ENCODE measurements around the gene RAPGEF4.

RAPGEF4 gene

DNA sequence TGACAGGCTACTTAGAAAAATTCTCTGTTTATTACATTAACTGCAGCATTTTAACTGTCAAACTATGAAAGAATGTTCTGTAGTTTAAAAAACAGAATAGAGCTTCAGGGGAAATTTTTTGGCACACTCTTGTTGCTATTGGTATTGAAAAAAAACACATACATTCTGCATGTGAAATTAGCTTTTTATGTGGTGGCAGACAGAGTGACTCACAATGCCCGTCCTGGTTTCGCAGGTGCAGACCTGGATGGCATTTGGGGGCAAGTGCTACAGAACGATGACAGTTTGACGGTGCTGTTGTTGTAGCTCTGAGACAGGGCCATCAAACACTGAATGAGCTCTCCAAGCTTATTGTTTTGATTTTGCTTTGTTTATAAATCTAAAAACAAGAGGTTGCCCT, 235.0 kb downstream of the RAPGEF4 start:
- DNase-seq (ENCODE audit: low read depth): no peak

GRCh38 chr2:172972005-172972619, 236.5 kb downstream of the RAPGEF4 start:
- DNase-seq (ENCODE audit: low read depth): no peak

GRCh38 chr2:172974762-172975161, 239.1 kb downstream of the RAPGEF4 start:
- DNase-seq (ENCODE audit: low read depth): no peak

DNA sequence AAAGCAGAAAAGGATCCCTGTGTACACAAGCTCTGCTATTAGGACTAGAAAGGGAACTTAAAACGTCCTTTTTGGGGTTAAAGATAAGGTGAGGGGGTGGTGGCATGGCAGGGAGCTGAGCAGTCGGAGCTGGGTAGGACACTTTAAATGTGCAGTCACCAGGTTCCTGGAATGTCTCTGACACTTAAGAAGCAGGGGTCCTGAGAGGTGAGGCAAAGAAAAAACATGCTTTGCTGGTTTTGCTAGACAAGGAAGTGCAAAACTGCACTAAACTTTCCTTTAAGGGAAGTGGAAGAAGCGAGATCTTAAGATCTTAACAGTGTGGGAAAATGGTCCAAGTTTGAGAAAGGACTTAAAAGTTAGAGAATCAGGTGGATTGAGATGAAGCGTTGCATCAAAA, 240.5 kb downstream of the RAPGEF4 start:
- no peak for DNase-seq (ENCODE audit: low read depth)

DNA sequence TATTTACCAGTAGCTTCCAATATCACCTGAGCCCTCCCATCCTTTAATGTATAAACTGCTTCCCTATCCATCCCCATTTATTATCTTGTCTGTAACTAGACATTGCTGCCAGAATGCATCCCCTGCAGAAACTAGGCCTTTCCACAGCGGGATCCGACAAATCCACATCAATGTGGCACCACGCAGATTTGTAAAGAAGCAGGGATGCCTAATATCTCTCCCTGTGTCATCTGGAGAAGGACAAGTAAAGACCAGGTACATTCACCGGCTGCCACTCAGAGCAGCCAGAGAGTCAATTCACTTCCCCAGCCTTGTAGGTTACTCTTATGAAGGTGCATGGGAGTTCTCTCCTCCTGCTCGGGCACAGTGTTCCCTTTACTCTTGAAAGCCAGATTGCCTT, 241.2 kb downstream of the RAPGEF4 start:
- DNase-seq (ENCODE audit: low read depth): no peak

- no peak for DNase-seq (ENCODE audit: low read depth)
Observed at GRCh38 chr2:172977270-172978062, 241.8 kb downstream of the RAPGEF4 start.

DNA sequence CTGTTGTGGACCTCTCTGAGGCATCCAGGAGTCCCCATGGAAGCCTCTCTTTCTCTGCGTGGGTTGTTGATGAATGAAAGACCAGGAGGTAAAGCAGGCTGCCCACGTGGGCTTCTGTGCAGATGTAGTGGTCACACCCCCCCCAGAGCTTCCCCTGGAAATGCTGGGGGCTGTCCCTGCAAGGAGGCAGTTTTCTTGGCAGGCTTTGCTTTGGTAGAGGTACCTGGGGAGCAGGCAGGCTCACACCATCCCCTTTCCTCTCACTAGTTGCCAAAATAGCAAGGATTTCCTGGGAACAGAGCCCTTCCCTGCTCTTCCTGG, 242.4 kb downstream of the RAPGEF4 start:
- no peak for DNase-seq (ENCODE audit: low read depth)

- no peak for DNase-seq (ENCODE audit: low read depth)
Observed at GRCh38 chr2:172985139-172985892, 249.7 kb downstream of the RAPGEF4 start.

DNA sequence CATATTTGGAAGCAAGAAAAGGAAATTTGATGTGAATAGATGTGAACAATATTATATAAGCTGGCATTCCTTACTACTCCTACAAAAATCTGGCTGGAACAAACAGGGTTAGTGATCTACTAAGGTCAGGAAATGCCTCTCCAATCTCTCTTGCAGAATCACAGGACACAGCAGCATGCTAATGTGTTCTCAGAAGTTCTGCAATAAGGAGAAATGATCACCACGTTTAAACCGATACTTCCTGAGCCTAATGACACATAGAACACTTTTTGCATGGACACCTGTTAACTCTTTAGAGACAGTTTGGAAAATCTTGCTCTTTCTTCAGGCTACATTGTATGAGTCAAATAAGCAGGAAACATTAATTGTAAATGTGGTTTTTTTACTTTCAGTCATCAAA, 250.4 kb downstream of the RAPGEF4 start:
- DNase-seq (ENCODE audit: low read depth): no peak

GRCh38 chr2:172988728-172989127, 253.1 kb downstream of the RAPGEF4 start:
- DNase-seq (ENCODE audit: low read depth): no peak

DNA sequence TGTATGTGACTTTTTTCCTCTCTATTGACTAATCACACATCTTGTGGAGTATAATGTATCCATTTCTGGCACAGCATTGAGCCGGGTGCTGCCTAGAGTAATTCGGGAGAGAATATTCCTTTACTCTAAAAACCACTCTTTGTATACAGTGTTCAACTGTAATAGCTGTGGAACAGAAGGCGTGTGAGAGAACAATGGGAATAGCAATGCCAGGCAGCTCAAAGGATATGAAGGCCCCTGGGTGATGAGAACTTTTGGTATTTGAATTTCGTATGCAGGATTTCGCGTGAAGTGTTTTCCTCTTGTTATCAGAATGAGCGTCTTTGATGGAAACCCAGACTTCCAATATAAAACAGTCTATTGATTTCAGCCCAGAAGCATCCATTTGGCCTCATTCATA, 255.4 kb downstream of the RAPGEF4 start:
- DNase-seq (ENCODE audit: low read depth): no peak

DNA sequence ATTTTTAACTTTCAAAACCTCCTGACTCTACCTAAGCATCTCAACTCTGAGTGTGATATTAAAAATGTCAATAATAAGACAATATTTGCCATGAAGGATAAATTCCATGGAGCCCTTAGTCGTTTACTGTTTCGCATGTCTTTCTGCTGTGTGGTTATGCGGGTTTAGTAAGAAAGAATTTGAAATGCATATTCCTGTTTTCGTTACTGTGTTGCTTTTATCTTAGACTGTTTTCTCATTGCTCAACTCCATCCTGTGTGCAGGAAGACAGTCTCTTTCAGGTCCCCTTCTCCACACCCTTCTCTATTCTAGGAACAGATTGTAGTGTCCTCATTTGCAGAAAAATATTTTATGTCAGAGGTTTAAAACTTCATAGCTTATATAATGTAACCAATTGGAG, 257.5 kb downstream of the RAPGEF4 start:
- DNase-seq (ENCODE audit: low read depth): no peak

DNA sequence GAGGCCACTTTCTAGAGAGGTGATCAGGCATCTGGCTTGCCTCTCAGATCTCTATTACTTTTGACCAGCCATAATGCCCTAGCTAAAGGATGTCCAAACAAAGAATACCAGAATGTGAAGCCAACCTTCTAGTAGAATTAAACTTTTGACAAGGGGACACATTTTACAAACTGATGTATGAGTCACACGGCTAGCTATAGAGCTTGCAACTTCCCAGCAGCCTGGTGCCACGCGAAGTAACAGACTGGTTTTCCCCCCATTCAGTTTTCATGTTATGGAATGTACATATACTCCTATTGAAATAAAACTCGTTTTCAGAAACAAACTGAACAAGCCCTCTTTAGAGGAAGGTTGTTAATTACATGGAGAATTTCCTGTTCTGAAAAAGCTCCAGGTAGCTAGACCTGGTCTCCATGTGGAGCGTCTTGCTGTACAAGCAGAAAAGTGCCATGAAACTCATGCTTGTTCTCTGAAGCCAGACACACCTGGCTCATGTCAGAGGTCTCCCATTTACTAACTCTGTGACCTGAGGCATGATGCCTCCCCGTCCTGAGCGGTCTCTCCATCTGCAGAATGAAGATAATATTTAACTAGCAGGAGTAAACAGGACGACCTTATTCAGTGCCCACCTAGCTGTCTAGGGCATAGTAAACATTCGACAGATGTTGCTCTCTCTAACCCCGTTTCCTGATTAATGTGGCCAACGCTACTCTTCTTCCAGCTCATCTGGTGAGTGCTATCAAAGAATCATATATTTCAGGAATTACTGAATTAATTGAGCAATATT, 258.5 kb downstream of the RAPGEF4 start:
- no peak for DNase-seq (ENCODE audit: low read depth)

GRCh38 chr2:172994864-172995263, 259.2 kb downstream of the RAPGEF4 start:
- no peak for DNase-seq (ENCODE audit: low read depth)

- DNase-seq (ENCODE audit: low read depth): peak; percentile 48
Observed at GRCh38 chr2:172995323-172996244, 259.9 kb downstream of the RAPGEF4 start.

DNA sequence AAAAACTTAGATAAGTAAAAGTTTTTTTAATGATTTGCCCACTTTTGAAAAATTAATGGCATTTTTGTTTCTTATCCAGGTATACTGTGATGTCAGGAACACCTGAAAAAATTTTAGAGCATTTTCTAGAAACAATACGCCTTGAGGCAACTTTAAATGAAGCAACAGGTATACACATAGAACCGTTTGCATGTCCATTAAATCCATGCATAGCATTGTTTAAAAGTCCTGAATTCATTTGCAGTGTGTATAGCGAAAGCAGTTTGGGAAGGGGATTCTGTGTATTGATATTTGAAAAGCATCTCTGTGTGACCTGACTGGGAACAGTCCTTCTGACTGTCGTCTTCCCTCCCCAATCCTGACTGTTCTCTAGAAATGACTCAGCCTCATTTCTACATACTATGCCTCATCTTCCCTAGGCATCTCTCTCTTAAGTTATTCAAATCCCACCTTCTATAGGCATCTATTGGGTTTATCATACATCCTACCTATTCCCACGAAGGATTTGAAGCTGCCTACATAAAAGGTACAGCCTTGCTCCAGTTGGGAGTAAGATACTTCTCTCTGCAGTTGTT, 260.8 kb downstream of the RAPGEF4 start:
- DNase-seq (ENCODE audit: low read depth): no peak

DNA sequence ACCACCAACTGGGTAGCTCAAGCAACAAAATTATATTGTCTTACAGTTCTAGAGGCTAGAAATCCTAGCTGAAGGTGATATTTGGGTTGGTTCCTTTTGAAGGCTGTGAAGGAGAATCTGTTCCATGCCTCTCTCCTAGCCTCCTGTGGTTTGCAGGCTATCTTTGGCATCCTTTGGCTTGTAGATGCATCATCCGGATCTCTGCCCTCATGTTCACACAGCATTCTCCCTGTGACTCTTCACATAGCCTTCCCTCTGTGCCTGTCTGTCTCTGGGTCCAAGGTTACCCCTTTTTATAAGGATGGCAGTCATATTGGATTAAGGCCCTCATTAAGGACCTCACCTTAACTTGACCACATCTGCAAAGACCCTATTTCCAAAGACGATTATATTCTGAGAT, 261.4 kb downstream of the RAPGEF4 start:
- no peak for DNase-seq (ENCODE audit: low read depth)

- DNase-seq (ENCODE audit: low read depth): no peak
Observed at GRCh38 chr2:172998547-172999272, 263.1 kb downstream of the RAPGEF4 start.

DNA sequence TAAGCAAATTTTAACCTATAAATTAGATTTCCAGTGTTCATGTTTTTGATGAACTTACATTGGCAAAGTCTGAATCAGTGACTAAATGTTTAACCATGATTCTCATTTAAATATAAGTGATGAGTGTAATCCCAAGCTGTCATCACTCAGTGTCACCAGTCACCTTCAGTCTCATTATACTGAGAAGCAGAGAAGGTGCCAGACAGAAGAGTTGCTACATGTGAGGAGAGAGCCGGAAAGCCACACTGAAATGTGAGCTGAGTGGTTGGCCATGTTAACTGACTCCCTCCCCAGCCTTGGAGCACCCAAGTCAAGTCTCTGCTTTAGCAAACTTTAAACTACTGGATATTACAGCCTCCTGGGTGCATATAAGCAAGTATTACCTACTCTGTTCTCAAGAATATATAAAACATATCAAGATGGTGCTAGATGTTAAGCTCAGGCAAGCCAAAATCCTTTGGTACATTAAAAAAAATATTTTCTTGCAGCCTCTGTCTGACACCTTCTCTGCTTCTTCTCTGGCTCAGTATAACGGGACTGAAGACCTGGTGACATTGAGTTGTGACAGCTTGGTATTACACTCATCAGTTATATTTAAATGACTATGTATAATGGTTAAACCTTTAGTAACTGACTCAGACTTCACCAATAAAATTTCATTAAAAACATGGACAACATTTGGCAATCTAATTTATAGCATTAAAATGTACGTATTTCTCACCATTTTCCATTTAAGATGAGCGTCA, 264.2 kb downstream of the RAPGEF4 start:
- no peak for DNase-seq (ENCODE audit: low read depth)
